Measurements from ENCODE around the gene LGI1.

LGI1 gene

GRCh38 chr10:93752761-93753160 is 5.0 kb upstream of the LGI1 start:
- no peak for TF ChIP-seq CTCF (IDR thresholded peaks at IDR 0.05; ENCODE audit: borderline replicate concordance, control extremely low read depth, extremely low read depth, insufficient read depth, missing control alignments)
- in situ Hi-C loops (cut with MboI; ENCODE audit: low sequenced_read_pairs, unreplicated experiment) = no loop called here
- no peak for DNase-seq (ENCODE audit: low spot score)

DNA sequence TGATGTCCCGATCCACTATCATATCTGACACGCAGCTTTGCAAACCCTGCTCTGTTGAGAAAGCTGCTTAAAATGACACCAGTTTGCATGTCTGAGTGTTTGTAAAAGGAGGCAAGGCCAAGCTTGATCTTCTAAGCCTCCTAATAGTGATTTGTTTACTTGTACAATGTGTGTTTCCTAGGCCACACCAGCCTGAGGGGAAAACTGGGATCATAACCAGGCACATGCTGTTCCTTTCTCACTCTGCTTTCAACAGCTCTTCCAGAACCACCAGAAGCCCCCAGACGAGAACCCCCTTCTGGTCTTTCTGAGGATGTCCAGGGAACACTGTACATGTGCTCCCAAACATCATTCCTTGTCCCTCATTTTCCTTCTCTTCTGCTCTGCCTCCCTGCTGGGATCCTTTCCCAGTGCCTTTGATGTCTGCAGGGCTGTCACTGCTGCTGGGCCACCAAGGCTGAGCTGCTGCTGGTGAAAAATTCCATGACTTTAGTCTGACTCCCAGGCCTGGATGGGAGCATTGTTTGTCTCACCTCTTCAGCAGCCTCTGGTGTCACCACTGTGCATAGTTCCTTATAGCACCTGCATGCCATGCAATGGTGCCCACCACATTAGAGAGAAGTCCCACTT is 4.0 kb upstream of the LGI1 start:
- in situ Hi-C loops (cut with MboI; ENCODE audit: low sequenced_read_pairs, unreplicated experiment) = no loop called here
- no peak for TF ChIP-seq CTCF (IDR thresholded peaks at IDR 0.05; ENCODE audit: borderline replicate concordance, control extremely low read depth, extremely low read depth, insufficient read depth, missing control alignments)
- DNase-seq (ENCODE audit: low spot score) = no peak

- in situ Hi-C loops (cut with MboI; ENCODE audit: low sequenced_read_pairs, unreplicated experiment) = no loop called here
- no peak for DNase-seq (ENCODE audit: low spot score)
- TF ChIP-seq CTCF (IDR thresholded peaks at IDR 0.05; ENCODE audit: borderline replicate concordance, control extremely low read depth, extremely low read depth, insufficient read depth, missing control alignments) = no peak
These were observed 3.0 kb upstream of the LGI1 start for GRCh38 chr10:93754761-93755160.

GRCh38 chr10:93755443-93756116 is 2.2 kb upstream of the LGI1 start:
- DNase-seq (ENCODE audit: low spot score) = no peak
- in situ Hi-C loops (cut with MboI; ENCODE audit: low sequenced_read_pairs, unreplicated experiment) = no loop called here
- no peak for TF ChIP-seq CTCF (IDR thresholded peaks at IDR 0.05; ENCODE audit: borderline replicate concordance, control extremely low read depth, extremely low read depth, insufficient read depth, missing control alignments)

- in situ Hi-C loops (cut with MboI; ENCODE audit: low sequenced_read_pairs, unreplicated experiment) = no loop called here
- no peak for TF ChIP-seq CTCF (IDR thresholded peaks at IDR 0.05; ENCODE audit: borderline replicate concordance, control extremely low read depth, extremely low read depth, insufficient read depth, missing control alignments)
- DNase-seq (ENCODE audit: low spot score) = no peak
These were observed 1.6 kb upstream of the LGI1 start for GRCh38 chr10:93756118-93756517.

DNA sequence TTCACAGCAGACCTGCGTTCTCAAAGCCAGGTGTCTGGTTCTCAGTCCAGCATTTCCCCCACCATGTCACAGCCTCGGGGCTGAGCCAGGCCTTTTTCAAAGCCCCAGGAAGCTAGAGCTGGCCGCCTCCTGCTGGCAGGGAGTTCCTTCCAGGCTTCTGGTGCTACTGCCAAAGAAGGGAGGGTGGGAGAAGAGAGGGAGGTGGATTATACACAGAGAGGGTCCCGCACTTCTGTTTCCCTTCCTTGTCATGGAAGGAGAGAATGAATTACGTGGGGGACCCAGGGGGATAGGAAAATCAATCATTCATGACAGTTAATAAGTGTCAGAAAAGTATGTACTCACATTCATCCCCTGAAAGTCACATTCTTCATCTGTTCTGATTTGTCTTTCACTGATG is 600 bp upstream of the LGI1 start:
- no peak for TF ChIP-seq CTCF (IDR thresholded peaks at IDR 0.05; ENCODE audit: borderline replicate concordance, control extremely low read depth, extremely low read depth, insufficient read depth, missing control alignments)
- DNase-seq (ENCODE audit: low spot score) = no peak
- in situ Hi-C loops (cut with MboI; ENCODE audit: low sequenced_read_pairs, unreplicated experiment) = no loop called here

Data from GM13976 (cell line).